K562 (cell line): ENCODE results near the gene VASH2. TPM values are rescaled to one million over a fixed set of nuclear protein-coding genes. Genes with fewer than 3 reads are reported as not detected.

Experiments
- ATAC-seq: fragments of 200-7000 bp; cut with Tn5 transposase; 3 replicates; pipeline ENCODE4 v1.9.1; 2020; ENCODE audit warnings: moderate library complexity
- BruUV-seq: library from RNA; stranded (reverse); fragments of 400-500 nt; replicated peaks from 2 replicates; lab custom pipeline; 2021; lab: Mats Ljungman, UMichigan
- CTCF ChIA-PET: fragments of 300-600 bp; formaldehyde crosslinking; extraction: SDS; loops from one replicate; lab custom pipeline; 2021; ENCODE audit warnings: low intra/inter-chr PET ratio; lab: Yijun Ruan, JAX
- POLR2A ChIA-PET: fragments of 300-600, 350-650 bp; sonication (Branson Sonifier 250); formaldehyde crosslinking; extraction: SDS; loops from one replicate; lab custom pipeline; 2021; ENCODE audit warnings: antibody characterized with exemption, inconsistent platforms; lab: Yijun Ruan, JAX
- DNase-seq, 4 experiments: peaks; one replicate each; pipeline versions ENCODE4 v3.0.0 to v3.0.0-alpha.2; 2011 to 2018; ENCODE audit warnings: low spot score in 3 of 4, mixed read lengths in 3 of 4; ENCODE audit errors: extremely low read depth in 1 of 4
- FAIRE-seq: peaks from 2 replicates; lab custom pipeline; 2011; peaks lifted over from hg19 to GRCh38; lab: Jason Lieb, UNC
- H2AFZ ChIP-seq: 2 replicates; pipeline ENCODE4 v1.6.0; 2011; ENCODE audit warnings: low read depth, low read length, control low read depth, inconsistent platforms
- H3K27ac ChIP-seq: fragments of 200-600 bp; 3 replicates; pipeline ENCODE4 v1.8.0; 2011; ENCODE audit warnings: low read depth, mild to moderate bottlenecking, control low read depth, inconsistent platforms, low read length, moderate library complexity, mixed read lengths; ENCODE audit errors: extremely low read depth
- H3K27me3 ChIP-seq, 2 experiments: fragments of 300-600 bp in 1 of 2; 2 replicates in 1 of 2; 3 replicates in 1 of 2; pipeline versions ENCODE4 v1.6.0 to v1.8.0; 2011; ENCODE audit warnings: inconsistent platforms in 2 of 2, low read length in 2 of 2, mild to moderate bottlenecking in 1 of 2, mixed read lengths in 1 of 2, moderate library complexity in 1 of 2; ENCODE audit not compliant: control insufficient read depth in 2 of 2, insufficient read depth in 2 of 2
- H3K36me3 ChIP-seq: fragments of 300-600 bp; 3 replicates; pipeline ENCODE4 v1.8.0; 2011; ENCODE audit warnings: mild to moderate bottlenecking, low read length, inconsistent platforms; ENCODE audit not compliant: control insufficient read depth, insufficient read depth
- H3K4me1 ChIP-seq, 2 experiments: fragments of 200-600 bp in 1 of 2; replicated peaks in 1 of 2; 2 replicates in 1 of 2; 3 replicates in 1 of 2; pipeline versions ENCODE4 v1.5.1 to v1.8.0; 2011; ENCODE audit warnings: inconsistent platforms in 2 of 2, low read length in 2 of 2, mild to moderate bottlenecking in 1 of 2, mixed read lengths in 1 of 2, moderate library complexity in 1 of 2; ENCODE audit not compliant: control insufficient read depth in 2 of 2, insufficient read depth in 2 of 2
- H3K4me2 ChIP-seq: 2 replicates; pipeline ENCODE4 v1.6.1; 2011; ENCODE audit warnings: low read length, control low read depth, inconsistent platforms, mixed read lengths; ENCODE audit not compliant: insufficient read depth
- H3K4me3 ChIP-seq: fragments of 200-600 bp; sonication (generic), shearing (Covaris generic); 2 replicates; pipeline ENCODE4 v1.5.1; 2016; ENCODE audit warnings: control low read depth, inconsistent platforms
- H3K79me2 ChIP-seq: fragments of 200-600 bp; 3 replicates; pipeline ENCODE4 v1.8.0; 2011; ENCODE audit warnings: low read length, inconsistent platforms; ENCODE audit not compliant: control insufficient read depth, insufficient read depth
- H3K9ac ChIP-seq, 2 experiments: 2 replicates each; pipeline versions ENCODE4 v1.6.0 to v1.6.1; 2011; ENCODE audit warnings: low read depth in 2 of 2, low read length in 2 of 2, control low read depth in 1 of 2, inconsistent platforms in 1 of 2, mild to moderate bottlenecking in 1 of 2, mixed read lengths in 1 of 2; ENCODE audit not compliant: insufficient read depth in 1 of 2
- H3K9me1 ChIP-seq: one replicate; pipeline ENCODE4 v1.6.0; 2011; ENCODE audit warnings: inconsistent platforms, mild to moderate bottlenecking, low read length, moderate library complexity; ENCODE audit not compliant: control insufficient read depth, insufficient read depth
- H3K9me3 ChIP-seq: replicated peaks from 2 replicates; pipeline ENCODE4 v1.5.1; 2011; ENCODE audit warnings: low read depth, low read length, inconsistent platforms; ENCODE audit not compliant: control insufficient read depth, insufficient read depth
- H4K20me1 ChIP-seq: replicated peaks from 2 replicates; pipeline ENCODE4 v1.6.1; 2011; ENCODE audit warnings: low read length, inconsistent platforms, mixed read lengths; ENCODE audit not compliant: control insufficient read depth, insufficient read depth
- ASH1L ChIP-seq: fragments of 450-650 bp; IDR thresholded peaks from 2 replicates; pipeline ENCODE4 v1.6.1; 2018; ENCODE audit warnings: borderline replicate concordance, mild to moderate bottlenecking, low read depth; ENCODE audit not compliant: partially characterized antibody
- CBX5 ChIP-seq: IDR thresholded peaks from 2 replicates; pipeline ENCODE4 v1.6.1; 2014; ENCODE audit warnings: low read depth, borderline replicate concordance
- ELF1 ChIP-seq: fragments of 200-800 bp; sonication (Bioruptor generic); IDR thresholded peaks from 2 replicates; pipeline ENCODE4 v1.6.1; 2016; ENCODE audit warnings: missing genetic modification characterization, missing compliant biosample characterization
- ETS2 ChIP-seq: IDR thresholded peaks from 2 replicates; pipeline ENCODE4 v1.6.1; 2016; ENCODE audit warnings: borderline replicate concordance, missing genetic modification characterization, mild to moderate bottlenecking, moderate library complexity, missing compliant biosample characterization; ENCODE audit not compliant: poor library complexity, severe bottlenecking
- EZH2 ChIP-seq: IDR thresholded peaks from 2 replicates; pipeline ENCODE4 v1.6.1; 2012; ENCODE audit warnings: low read depth, mild to moderate bottlenecking, inconsistent platforms, low read length, borderline replicate concordance
- IFI16 ChIP-seq: fragments of 250-450 bp; sonication (Bioruptor Pico); IDR thresholded peaks from 2 replicates; pipeline ENCODE4 v2.1.2; 2022; ENCODE audit warnings: mild to moderate bottlenecking, inconsistent platforms
- ZFX ChIP-seq: sonication (generic); formaldehyde crosslinking; IDR thresholded peaks from 2 replicates; pipeline ENCODE4 v1.8.0; 2022; ENCODE audit warnings: mild to moderate bottlenecking, missing genetic modification reagents, moderate library complexity
- ZKSCAN3 ChIP-seq: fragments of 250-450 bp; sonication (Bioruptor Pico); IDR thresholded peaks from 2 replicates; pipeline ENCODE4 v1.4.0; 2020
- ZNF146 ChIP-seq: IDR thresholded peaks from one replicate; pipeline ENCODE4 v1.6.1; 2018; ENCODE audit warnings: missing compliant biosample characterization; ENCODE audit not compliant: unreplicated experiment
- ZNF431 ChIP-seq: sonication (generic); formaldehyde crosslinking; IDR thresholded peaks from 2 replicates; pipeline ENCODE4 v1.8.0; 2022; ENCODE audit warnings: mild to moderate bottlenecking, missing genetic modification reagents
- ZNF696 ChIP-seq: fragments of 250-450 bp; sonication (Bioruptor Pico); conservative IDR thresholded peaks from 2 replicates; pipeline ENCODE4 v1.4.0; 2020; ENCODE audit warnings: mild to moderate bottlenecking, moderate library complexity
- whole genome bisulfite sequencing: fragments of 100-300 bp; shearing (Covaris generic); methylation state at CpG from one replicate; pipeline ENCODE4 v1.1.6; 2016; ENCODE audit warnings: low coverage, mixed read lengths; ENCODE audit not compliant: insufficient coverage; ENCODE audit errors: missing lambda C conversion rate; 5-methylcytosine and 5-hydroxymethylcytosine counted together
- in situ Hi-C: fragments of 300-500 bp; cut with MboI; formaldehyde crosslinking; loops from 4 replicates; pipeline ENCODE4 v1.15.0; 2018; ENCODE audit warnings: inconsistent platforms, mixed read lengths
- intact Hi-C: fragments of 100-400 bp; cut with micrococcal nuclease; formaldehyde crosslinking; loops from 2 replicates; pipeline ENCODE4 v1.14.2; 2022
- polyA plus RNA-seq, 8 experiments: library from polyadenylated mRNA; depleted of rRNA in 4 of 8; stranded (reverse) in 5 of 8; unstranded in 3 of 8; fragments of >200 nt; fragmentation: Nextera tagmentation in 2 of 8; fragmentation: Illumina TruSeq in 1 of 8; extraction: Ambion mirVana in 2 of 8; extraction: Trizol in 1 of 8; gene quantifications; 2 replicates each; pipeline versions ENCODE4 v1.2.1 to v1.2.3, GENCODE V29; 2011 to 2014; ENCODE audit warnings: inconsistent platforms in 1 of 8, missing spikeins in 1 of 8
- total RNA-seq, 7 experiments: library from RNA; depleted of rRNA in 6 of 7; stranded (reverse); fragments of >200 nt in 6 of 7; fragmentation: Illumina TruSeq in 2 of 7; extraction: Trizol in 2 of 7; gene quantifications; 2 replicates each; pipeline versions ENCODE4 v1.2.1 to v1.2.3, GENCODE V29; 2011 to 2021; ENCODE audit warnings: low replicate concordance in 1 of 7
- TF ChIP-seq, protein P1 (sequence below): sonication (generic); formaldehyde crosslinking; IDR thresholded peaks from 2 replicates; pipeline ENCODE4 v1.8.1; 2023; ENCODE audit warnings: mild to moderate bottlenecking, missing genetic modification reagents
- TF ChIP-seq, protein P2 (sequence below): fragments of 250-450 bp; sonication (Bioruptor Pico); IDR thresholded peaks from 2 replicates; pipeline ENCODE4 v1.5.0; 2020; ENCODE audit warnings: mild to moderate bottlenecking
- TF ChIP-seq, protein P3 (sequence below): fragments of 150-350 bp; conservative IDR thresholded peaks from 2 replicates; pipeline ENCODE4 v1.6.1; 2014; ENCODE audit warnings: low read length
- TF ChIP-seq, protein P4 (sequence below): sonication (generic); formaldehyde crosslinking; IDR thresholded peaks from 2 replicates; pipeline ENCODE4 v1.5.0; 2020; ENCODE audit warnings: missing genetic modification reagents

The VASH2 gene
- total and polyA plus RNA-seq, 9 of the 15 experiments (the other 6 are each of a cell fraction or from before 2014, with no cell fraction given) = 0.04 to 0.40 (median 0.10) TPM; not detected in 1

DNA sequence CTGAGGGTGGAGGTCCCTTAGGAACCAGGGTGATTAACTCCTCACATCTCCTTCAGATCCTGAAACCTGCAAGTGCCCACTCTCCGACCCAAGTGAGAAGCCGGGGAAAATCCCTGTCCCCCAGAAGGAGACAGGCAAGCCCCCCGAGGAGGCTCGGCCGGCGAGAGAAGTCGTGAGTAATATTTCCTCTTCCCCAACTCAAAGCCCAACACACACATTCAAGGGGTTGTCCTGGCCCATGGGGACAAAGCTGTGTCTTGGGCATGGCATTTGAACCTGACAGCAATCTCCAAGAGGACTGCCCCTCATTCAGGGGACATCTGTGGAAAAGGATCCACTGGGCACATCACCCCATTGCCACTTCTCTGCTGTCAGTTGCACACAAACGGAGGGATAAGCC lies 23.6 kb downstream of the VASH2 start (continued):
- TF ChIP-seq, protein P1, sequence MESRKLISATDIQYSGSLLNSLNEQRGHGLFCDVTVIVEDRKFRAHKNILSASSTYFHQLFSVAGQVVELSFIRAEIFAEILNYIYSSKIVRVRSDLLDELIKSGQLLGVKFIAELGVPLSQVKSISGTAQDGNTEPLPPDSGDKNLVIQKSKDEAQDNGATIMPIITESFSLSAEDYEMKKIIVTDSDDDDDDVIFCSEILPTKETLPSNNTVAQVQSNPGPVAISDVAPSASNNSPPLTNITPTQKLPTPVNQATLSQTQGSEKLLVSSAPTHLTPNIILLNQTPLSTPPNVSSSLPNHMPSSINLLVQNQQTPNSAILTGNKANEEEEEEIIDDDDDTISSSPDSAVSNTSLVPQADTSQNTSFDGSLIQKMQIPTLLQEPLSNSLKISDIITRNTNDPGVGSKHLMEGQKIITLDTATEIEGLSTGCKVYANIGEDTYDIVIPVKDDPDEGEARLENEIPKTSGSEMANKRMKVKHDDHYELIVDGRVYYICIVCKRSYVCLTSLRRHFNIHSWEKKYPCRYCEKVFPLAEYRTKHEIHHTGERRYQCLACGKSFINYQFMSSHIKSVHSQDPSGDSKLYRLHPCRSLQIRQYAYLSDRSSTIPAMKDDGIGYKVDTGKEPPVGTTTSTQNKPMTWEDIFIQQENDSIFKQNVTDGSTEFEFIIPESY (CRISPR knock-in tag) = no peak
- TF ChIP-seq, protein P2, sequence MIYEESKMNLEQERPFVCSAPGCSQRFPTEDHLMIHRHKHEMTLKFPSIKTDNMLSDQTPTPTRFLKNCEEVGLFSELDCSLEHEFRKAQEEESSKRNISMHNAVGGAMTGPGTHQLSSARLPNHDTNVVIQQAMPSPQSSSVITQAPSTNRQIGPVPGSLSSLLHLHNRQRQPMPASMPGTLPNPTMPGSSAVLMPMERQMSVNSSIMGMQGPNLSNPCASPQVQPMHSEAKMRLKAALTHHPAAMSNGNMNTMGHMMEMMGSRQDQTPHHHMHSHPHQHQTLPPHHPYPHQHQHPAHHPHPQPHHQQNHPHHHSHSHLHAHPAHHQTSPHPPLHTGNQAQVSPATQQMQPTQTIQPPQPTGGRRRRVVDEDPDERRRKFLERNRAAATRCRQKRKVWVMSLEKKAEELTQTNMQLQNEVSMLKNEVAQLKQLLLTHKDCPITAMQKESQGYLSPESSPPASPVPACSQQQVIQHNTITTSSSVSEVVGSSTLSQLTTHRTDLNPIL (CRISPR knock-in tag) = no peak
- no peak for TF ChIP-seq ZNF146 (CRISPR knock-in tag)

DNA sequence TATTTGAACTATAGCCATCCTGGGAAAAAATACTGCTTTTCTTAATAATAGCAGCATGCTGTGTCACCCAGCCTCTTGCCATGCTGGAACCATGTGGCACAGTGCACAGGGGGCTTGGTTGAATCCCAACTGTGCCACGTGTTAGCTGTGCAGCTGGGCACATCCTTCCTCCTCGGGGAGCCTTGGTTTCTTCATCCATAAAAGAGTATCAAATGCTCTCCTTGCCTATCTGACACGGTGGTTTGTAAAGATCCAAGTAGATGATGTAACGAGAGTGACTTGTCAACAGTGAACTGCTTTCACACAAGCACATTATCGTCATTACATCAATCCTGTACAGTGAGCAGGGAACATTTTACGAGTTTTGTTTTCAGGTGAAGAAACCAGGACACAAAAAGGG lies 24.4 kb downstream of the VASH2 start:
- Histone ChIP-seq H3K9ac (no peak overlapping the region), H3K79me2 (no peaks in the 10 kb centered on the region), H3K4me1 (no peaks in the 10 kb centered on the region), H3K27me3 (peaks cover 61 to 93% of the 10 kb centered on the region in 2 experiments), H3K36me3 (no peaks in the 10 kb centered on the region), H3K9me3 (0 out of 2 replicates have a peak, but pooled peaks cover 2% of the 10 kb centered on the region), H4K20me1 (peaks cover 8% of the 10 kb centered on the region; the same call in 1 of the 2 replicates), H3K4me3 (no peak overlapping the region), H3K4me2 (no peak overlapping the region), H3K9me1 (no peaks in the 10 kb centered on the region), H2AFZ (no peak overlapping the region), H3K27ac (no peak overlapping the region)
- WGBS = 0% methylated on average over 6 of the region's 6 CpGs
- in situ Hi-C loops = no loop called here
- DNase-seq (no peak), FAIRE-seq (no peak), ATAC-seq (peak; percentile 23; the same call in 2 of the 3 replicates)
- ChIA-PET POLR2A (no interaction called here), CTCF (no interaction called here)
- intact Hi-C loops = no loop called here
- no TSS peak for BruUV-seq
- TF ChIP-seq, protein P3, sequence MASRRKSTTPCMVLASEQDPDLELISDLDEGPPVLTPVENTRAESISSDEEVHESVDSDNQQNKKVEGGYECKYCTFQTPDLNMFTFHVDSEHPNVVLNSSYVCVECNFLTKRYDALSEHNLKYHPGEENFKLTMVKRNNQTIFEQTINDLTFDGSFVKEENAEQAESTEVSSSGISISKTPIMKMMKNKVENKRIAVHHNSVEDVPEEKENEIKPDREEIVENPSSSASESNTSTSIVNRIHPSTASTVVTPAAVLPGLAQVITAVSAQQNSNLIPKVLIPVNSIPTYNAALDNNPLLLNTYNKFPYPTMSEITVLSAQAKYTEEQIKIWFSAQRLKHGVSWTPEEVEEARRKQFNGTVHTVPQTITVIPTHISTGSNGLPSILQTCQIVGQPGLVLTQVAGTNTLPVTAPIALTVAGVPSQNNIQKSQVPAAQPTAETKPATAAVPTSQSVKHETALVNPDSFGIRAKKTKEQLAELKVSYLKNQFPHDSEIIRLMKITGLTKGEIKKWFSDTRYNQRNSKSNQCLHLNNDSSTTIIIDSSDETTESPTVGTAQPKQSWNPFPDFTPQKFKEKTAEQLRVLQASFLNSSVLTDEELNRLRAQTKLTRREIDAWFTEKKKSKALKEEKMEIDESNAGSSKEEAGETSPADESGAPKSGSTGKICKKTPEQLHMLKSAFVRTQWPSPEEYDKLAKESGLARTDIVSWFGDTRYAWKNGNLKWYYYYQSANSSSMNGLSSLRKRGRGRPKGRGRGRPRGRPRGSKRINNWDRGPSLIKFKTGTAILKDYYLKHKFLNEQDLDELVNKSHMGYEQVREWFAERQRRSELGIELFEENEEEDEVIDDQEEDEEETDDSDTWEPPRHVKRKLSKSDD = no peak
- TF ChIP-seq IFI16 (CRISPR knock-in tag) (no peak), ELF1 (tag) (no peak), ZKSCAN3 (no peak), ZNF696 (CRISPR knock-in tag) (no peak), ETS2 (tag) (no peak), EZH2 (no peak), ASH1L (no peak), CBX5 (no peak), ZFX (no peak), ZNF431 (CRISPR knock-in tag) (no peak)
- TF ChIP-seq, protein P4, sequence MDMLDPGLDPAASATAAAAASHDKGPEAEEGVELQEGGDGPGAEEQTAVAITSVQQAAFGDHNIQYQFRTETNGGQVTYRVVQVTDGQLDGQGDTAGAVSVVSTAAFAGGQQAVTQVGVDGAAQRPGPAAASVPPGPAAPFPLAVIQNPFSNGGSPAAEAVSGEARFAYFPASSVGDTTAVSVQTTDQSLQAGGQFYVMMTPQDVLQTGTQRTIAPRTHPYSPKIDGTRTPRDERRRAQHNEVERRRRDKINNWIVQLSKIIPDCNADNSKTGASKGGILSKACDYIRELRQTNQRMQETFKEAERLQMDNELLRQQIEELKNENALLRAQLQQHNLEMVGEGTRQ (CRISPR knock-in tag) = no peak
